HG03520 (cell line): ENCODE results near the gene TDP1.

Source experiments
- ATAC-seq: cut with Tn5 transposase; IDR thresholded peaks from one replicate; pipeline ENCODE4 v1.9.1; 2021; ENCODE audit warnings: mild to moderate bottlenecking, moderate library complexity; ENCODE audit not compliant: unreplicated experiment

The TDP1 gene

GRCh38 chr14:90091393-90091792 lies 135.7 kb downstream of the TDP1 start:
- no peak for ATAC-seq

DNA sequence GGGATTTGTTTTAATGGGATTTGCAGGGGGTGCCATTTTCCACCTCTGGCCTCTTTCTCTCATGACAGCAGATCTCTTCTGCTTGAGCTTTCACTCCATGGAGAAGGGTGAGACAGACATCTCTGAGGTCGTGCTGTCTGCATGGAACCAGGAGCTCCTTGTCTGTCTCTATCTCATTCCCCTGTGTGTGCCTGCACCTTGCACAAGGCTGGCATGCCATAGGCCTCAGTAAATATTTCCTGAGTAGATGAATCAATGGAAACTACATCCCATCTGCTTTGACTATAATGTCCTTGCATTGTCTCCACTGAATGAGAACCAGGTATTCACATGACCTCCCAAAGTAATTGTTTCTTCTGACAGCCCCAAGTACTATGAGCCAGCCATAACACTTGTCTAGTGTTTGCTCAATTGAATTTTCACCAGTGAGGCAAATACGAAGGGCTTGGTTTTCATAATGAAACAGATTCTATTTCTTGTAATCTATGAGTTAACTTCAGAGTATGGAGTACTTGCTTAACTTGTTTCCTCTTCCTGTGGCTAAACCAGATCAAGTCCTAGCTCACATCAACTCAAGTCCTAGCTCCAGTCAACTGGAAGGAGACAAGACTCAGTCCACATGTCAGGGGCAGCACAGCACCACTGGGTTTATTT lies 138.3 kb downstream of the TDP1 start:
- no peak for ATAC-seq
